SK-N-MC (cell line): Measurements from ENCODE around the gene RPS3.

ENCODE experiments used
- DNase-seq: peaks from one replicate; pipeline ENCODE4 v3.0.0-alpha.2; 2011; ENCODE audit warnings: low read depth, low spot score
- H3K27ac ChIP-seq: fragments of 200-600 bp; sonication (generic); 2 replicates; pipeline ENCODE4 v1.5.1; 2016; ENCODE audit warnings: mixed run types
- H3K36me3 ChIP-seq: fragments of 200-600 bp; sonication (generic); 2 replicates; pipeline ENCODE4 v1.6.1; 2017; ENCODE audit warnings: antibody characterized with exemption, low read length, mixed read lengths; ENCODE audit not compliant: insufficient read depth
- H3K4me3 ChIP-seq: fragments of 200-600 bp; sonication (generic); 2 replicates; pipeline ENCODE4 v1.5.1; 2016
- H3K9ac ChIP-seq: fragments of 200-600 bp; sonication (generic); 2 replicates; pipeline ENCODE4 v1.8.0; 2017; ENCODE audit warnings: mixed run types, mixed read lengths; ENCODE audit not compliant: insufficient read length
- H3K9me3 ChIP-seq: fragments of 200-600 bp; sonication (generic); 2 replicates; pipeline ENCODE4 v1.6.1; 2017; ENCODE audit warnings: low read depth, mild to moderate bottlenecking, antibody characterized with exemption, low read length, moderate library complexity, mixed read lengths
- EZH2 ChIP-seq: fragments of 200-600 bp; sonication (generic); IDR thresholded peaks from one replicate; pipeline ENCODE4 v1.6.1; 2017; ENCODE audit warnings: antibody characterized with exemption
- FOXP2 ChIP-seq: optimal IDR thresholded peaks from 2 replicates; pipeline ENCODE3; 2011; ENCODE audit warnings: mild to moderate bottlenecking, moderate library complexity; ENCODE audit not compliant: insufficient read depth; ENCODE audit errors: extremely low read length, control extremely low read depth
- POLR2AphosphoS5 ChIP-seq: IDR thresholded peaks from 2 replicates; pipeline ENCODE4 v1.6.1; 2012; ENCODE audit warnings: mild to moderate bottlenecking, low read depth, low read length, borderline replicate concordance

Gene RPS3

DNA sequence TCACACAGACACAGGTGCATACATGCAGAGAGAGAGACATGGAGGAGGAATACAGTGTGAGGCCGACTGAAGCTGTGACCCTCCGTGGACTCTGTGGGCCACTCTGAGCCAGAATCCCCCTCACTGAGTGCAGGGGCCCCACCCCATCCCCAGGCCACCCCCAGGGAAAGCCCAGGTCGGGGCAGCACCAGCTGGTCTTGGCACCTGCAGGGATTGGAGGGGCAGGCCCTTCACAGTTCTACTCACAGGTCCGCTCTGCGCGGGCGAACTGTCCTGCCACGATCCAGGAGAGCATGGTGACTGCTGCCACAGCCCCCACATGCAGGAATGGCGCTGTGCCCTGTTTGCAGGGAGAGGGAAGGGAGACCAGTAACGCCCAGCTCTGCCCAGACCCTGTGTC, 50.0 kb downstream of the RPS3 start:
- Histone ChIP-seq H3K9ac (no peak overlapping the region), H3K9me3 (no peaks in the 10 kb centered on the region), H3K36me3 (no peaks in the 10 kb centered on the region), H3K4me3 (no peak overlapping the region), H3K27ac (no peak overlapping the region)
- TF ChIP-seq FOXP2 (no peak), POLR2AphosphoS5 (no peak), EZH2 (no peak)
- DNase-seq = no peak

DNA sequence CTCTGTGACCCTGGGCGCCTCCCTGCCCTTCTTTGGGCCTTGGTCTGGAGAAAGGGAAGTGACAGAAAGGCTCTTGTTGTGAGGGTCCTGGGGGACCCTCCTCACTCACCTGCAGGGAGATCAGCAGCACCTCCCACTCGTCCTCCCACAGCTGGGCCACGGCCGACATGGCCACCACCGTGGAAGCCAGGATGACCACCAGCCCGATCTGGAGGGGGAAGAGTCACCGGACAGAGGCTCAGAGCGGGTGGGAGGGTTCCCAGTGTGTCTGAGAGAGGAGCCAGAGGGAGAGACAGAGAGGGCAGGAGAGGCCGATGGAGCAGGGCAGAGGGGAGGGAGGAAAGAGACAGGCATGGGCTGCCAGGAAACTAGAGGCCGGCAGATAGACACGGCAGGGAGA, 50.5 kb downstream of the RPS3 start:
- no peaks in the 10 kb centered on the region for H3K36me3 ChIP-seq
- H3K9me3 ChIP-seq = no peaks in the 10 kb centered on the region
- TF ChIP-seq EZH2 (no peak), FOXP2 (no peak), POLR2AphosphoS5 (no peak)
- no peak for DNase-seq
- no peak overlapping the region for H3K9ac ChIP-seq
- H3K4me3 ChIP-seq = no peak overlapping the region
- no peak overlapping the region for H3K27ac ChIP-seq

DNA sequence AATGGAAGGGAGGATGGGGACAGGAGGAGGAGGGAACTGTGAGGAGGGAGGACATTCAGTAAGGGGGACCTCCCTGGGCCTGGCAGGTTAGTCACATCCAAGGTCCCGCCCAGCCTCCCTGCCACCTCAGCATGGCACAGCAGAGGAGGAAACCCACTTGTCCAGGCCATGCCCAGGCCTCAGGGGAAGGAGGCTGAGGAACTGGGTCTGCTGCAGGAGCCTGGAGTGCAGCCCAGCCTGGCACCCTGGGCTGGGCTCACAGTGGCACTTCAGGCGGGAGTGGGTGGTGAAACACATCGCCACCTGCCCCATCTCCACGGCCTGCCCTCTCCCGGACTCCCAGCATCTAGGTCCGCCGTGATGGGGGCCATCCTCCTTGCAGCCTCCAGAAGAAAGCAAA, 50.9 kb downstream of the RPS3 start:
- Histone ChIP-seq H3K9me3 (no peaks in the 10 kb centered on the region), H3K9ac (no peak overlapping the region), H3K36me3 (no peaks in the 10 kb centered on the region), H3K4me3 (no peak overlapping the region), H3K27ac (no peak overlapping the region)
- DNase-seq = no peak
- TF ChIP-seq POLR2AphosphoS5 = no peak
- TF ChIP-seq FOXP2 = no peak
- TF ChIP-seq EZH2 = no peak

DNA sequence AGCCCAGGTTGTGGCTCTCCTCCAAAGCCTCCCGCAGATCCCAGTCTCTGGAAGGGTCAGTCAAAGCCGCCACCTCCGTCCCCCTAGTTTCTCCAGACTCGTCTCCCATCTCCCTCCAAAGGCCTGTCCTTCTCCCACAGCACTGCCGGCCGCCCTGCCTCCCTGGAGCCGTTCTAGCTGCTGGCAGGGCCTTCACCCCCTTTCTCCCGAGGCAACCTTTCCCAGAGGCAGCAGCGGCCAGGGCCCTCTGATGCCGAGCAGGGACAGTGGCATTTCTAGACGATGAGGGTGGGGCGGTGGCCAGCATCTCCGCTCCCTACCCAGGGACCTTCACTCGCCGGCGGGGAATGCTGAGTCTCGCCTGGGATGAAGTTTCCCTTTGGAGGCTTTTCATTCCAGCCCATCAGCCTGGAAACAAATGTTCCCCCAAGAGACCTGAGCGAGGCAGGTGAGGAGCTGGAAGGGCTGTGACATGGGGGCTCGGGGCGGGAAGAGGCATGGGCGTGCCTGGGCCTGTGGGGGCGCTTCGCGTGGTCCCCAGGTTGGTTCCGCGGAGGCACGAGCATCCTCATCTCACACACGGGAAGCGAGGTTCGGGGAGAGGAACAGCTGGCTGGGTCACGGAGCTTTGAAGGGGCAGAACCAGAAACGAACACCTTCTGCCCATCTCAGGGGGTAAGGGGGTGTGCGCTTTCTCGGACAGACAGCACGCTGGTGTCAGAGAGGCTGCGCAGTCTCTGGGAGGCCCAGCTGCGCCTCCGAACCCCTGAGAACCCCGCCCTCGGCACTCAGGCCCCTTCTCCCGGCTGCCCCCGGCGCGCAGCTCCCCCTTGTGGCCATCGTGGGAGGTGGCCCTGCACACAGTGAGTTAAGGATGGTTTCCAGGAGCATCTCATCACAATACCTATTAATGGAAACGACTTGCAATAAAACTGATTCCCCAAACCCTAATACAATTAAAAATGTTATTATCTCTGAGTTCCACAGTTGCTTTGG, 51.8 kb downstream of the RPS3 start:
- H3K36me3 ChIP-seq = no peaks in the 10 kb centered on the region
- no peaks in the 10 kb centered on the region for H3K9me3 ChIP-seq
- DNase-seq = no peak
- TF ChIP-seq FOXP2 (no peak), POLR2AphosphoS5 (no peak), EZH2 (no peak)
- no peak overlapping the region for H3K9ac ChIP-seq
- no peak overlapping the region for H3K4me3 ChIP-seq
- H3K27ac ChIP-seq = no peak overlapping the region

DNA sequence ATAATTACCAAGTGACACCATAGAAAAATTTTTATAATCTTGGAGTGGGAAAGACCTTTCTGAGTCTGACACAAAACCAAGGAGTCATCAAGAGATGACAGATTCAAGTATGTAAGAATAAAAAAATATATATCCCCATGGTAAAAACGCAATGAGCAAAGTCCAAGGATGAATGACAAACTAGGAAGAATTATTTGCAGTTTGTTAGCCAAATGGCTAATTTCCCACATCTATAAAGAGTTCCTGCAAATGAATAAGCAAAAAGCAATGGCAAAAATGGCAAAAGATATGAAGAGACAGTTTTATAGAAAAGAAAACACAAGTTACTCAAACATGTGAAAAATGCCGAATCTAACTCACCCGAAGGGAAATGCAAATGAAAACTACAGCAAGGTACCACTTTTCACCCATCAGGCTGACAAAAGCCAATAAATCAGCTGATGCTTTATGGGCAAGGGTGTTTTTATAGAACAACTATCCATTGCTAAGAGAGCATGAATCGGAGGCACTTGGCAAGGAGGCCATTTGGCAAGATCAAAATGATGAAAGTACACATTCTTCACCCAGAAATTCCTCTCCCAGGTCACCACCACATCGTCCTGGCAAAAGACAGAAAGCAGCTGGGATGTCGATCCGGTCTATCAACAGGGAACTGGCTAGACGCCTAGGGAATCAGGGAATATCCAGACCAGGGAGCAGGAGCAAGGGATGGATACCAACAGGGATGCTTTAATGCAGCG, 54.8 kb downstream of the RPS3 start:
- TF ChIP-seq POLR2AphosphoS5 (no peak), EZH2 (no peak), FOXP2 (no peak)

DNA sequence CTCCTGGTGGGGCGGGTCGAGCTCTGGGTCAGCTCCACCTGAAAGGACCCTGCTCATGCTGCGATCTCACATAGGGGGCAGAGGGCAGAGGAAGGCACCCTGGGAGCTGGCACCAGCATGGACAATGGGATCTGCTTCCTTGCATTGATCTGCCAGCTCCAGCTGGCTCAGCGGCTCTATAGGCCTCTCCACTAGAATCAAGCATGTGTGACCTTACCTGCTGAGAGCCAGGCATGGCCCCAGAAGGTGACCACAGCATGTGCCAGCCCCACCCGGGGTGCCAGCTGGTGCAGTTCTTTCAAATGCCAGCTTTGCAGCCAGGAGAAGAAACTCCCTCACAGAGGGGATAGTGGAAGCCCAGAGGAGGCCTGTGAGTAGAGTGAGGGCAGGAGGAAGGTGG, 55.7 kb downstream of the RPS3 start:
- no peak for DNase-seq
- Histone ChIP-seq H3K9ac (no peak overlapping the region), H3K36me3 (no peaks in the 10 kb centered on the region), H3K9me3 (no peaks in the 10 kb centered on the region), H3K4me3 (no peak overlapping the region), H3K27ac (no peak overlapping the region)
- no peak for TF ChIP-seq FOXP2
- no peak for TF ChIP-seq POLR2AphosphoS5

More for the DNA sequence above, 54.8 kb downstream of the RPS3 start:
- H3K9ac ChIP-seq = no peak overlapping the region
- no peaks in the 10 kb centered on the region for H3K36me3 ChIP-seq
- H3K9me3 ChIP-seq = no peaks in the 10 kb centered on the region
- no peak overlapping the region for H3K4me3 ChIP-seq
- H3K27ac ChIP-seq = no peak overlapping the region
- DNase-seq = no peak
